ENCODE data around the gene SUDS3. TPM values are rescaled to one million over a fixed set of nuclear protein-coding genes. Genes with fewer than 3 reads are reported as not detected.
"Not testable (repeated sequence)": the region's sequence is repeated elsewhere in the genome, so short reads cannot be mapped to it uniquely, and the experiment has no call there.

SUDS3 gene
- total RNA-seq, 1 donor from 2014 or later: 38.2 TPM

DNA sequence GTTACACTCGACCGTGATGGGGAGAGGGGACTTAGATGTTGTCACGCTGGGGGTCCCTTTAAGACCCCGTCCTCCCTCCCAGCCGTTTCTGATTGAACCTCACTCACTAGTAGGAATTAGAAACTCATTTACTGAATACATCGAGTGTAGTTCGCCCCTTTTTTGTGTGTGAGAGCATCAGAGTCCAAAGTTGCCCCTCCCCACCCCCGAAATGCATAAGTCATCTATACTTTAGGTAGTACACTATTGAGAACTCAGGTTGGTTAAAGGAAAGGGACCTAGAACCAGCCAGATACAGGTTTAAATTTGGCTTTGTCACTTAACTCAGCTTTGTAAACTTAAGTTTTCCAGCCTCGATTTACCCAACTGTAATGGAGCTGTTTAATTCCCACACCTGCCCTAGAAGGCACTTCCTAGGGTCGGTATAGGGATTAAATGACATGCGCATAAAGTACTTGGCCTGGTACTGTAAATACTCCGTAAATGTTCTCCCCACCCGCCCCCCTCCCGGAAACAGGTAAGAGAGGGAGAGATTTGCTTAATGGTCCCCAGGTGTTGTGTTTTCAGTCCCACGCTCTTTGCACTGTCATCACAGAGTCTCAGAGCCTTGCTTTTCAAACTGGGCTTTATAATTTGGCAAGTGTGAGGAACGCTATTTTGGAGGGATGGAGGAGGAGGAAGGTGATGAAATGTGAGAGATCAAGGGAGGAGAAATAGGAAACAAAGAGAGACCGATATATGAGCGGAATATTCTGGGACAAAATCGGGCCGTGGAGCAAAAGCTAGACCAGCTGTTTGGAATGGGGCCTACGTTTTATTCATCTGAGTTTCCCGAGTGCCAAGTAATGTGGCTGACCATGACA, 897 bp downstream of the SUDS3 start:
- ATAC-seq (no peak), DNase-seq (ENCODE audit: low spot score) (no peak)
- intact Hi-C loops (cut with DNase I): loop anchor here (5.0 to 10.0 kb wide), 2 partner anchors 185 to 242 kb away; partner anchors contain the start of gene PEBP1

DNA sequence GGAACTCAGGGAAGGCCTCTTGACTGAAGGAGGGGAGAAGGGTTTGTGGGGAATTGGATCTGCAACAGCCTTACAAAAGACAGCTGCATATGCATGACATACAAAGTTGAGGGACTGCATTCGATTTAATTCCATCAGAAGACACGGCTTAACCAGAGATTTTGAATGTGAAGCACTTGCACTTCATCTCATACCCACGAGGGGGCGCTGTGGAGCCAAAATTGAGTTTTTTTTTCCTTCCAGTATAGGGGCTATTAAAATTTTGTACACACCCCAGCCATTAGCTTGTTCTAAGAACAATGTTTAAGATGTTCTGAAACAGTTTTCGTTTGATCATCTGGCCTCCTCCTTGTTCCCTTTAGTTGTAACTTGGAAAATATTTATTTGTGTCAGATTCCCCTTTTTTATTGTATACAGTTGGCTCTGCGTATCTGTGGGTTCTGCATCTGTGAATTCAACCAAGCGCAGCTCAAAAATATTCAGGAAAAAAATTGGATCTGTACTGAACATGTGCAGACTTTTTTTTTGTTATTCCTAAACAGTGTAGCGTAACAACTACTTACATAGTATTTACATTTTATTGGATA, 1.6 kb downstream of the SUDS3 start:
- DNase-seq (ENCODE audit: low spot score): peak; percentile 75
- ATAC-seq: peak; percentile 1
- intact Hi-C loops (cut with DNase I): loop anchor here (5.0 to 10.0 kb wide), 2 partner anchors 186 to 243 kb away; partner anchors contain the start of gene PEBP1

GRCh38 chr12:118391424-118391823, 15.1 kb downstream of the SUDS3 start:
- DNase-seq (ENCODE audit: low spot score): no peak
- ATAC-seq: peak; percentile 65
- intact Hi-C loops (cut with DNase I): no loop called here

GRCh38 chr12:118391836-118392235, 15.5 kb downstream of the SUDS3 start:
- ATAC-seq (no peak), DNase-seq (ENCODE audit: low spot score) (no peak)
- intact Hi-C loops (cut with DNase I): no loop called here

- ATAC-seq (no peak), DNase-seq (ENCODE audit: low spot score) (no peak)
- intact Hi-C loops (cut with DNase I): loop anchor here (5.0 kb wide), 1 partner anchor 1724 kb away; no protein-coding TSS in a partner anchor
These were observed 21.5 kb downstream of the SUDS3 start for GRCh38 chr12:118397708-118398440.

DNA sequence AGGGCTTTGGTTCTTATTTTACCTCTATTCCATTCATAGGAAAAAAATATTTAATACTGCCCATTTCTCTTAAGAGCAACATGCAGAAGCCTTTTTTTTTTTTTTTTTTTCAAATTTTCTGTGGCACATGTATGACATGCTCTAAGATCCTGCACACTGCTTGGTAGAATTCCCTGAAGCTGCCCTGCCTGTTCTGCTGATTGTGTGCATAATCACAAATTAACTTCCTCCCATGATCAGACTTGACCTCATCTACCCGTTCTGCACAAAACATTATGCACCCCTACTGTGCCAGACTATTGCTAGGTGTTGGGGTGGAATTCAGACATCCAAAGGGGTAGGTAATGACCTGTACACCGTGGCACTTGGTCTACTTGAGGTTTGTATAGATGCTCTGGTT, 22.2 kb downstream of the SUDS3 start:
- intact Hi-C loops (cut with DNase I): loop anchor here (5.0 kb wide), 1 partner anchor 1724 kb away; no protein-coding TSS in a partner anchor
- ATAC-seq (no peak), DNase-seq (ENCODE audit: low spot score) (no peak)

DNA sequence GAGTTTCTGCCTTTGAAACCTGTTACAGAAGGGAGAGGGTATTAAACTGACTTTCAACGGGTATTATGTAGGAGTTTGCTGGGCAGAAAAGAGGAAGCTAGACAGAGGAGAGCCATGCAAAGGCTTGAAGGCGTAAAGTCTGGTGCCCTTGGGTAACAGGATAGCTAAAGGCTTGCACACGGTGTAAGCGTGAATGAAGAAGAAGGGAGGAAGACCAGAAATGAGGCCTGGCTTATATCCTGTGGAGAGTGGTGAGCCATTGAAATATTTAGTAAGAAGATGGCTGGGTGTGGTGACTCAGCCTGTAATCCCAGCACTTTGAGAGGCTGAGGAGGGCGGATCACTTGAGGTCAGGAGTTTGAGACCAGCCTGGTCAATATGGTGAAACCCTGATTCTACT, 22.6 kb downstream of the SUDS3 start:
- ATAC-seq (no peak), DNase-seq (ENCODE audit: low spot score) (no peak)
- intact Hi-C loops (cut with DNase I): loop anchor here (5.0 kb wide), 1 partner anchor 1723 kb away; no protein-coding TSS in a partner anchor

DNA sequence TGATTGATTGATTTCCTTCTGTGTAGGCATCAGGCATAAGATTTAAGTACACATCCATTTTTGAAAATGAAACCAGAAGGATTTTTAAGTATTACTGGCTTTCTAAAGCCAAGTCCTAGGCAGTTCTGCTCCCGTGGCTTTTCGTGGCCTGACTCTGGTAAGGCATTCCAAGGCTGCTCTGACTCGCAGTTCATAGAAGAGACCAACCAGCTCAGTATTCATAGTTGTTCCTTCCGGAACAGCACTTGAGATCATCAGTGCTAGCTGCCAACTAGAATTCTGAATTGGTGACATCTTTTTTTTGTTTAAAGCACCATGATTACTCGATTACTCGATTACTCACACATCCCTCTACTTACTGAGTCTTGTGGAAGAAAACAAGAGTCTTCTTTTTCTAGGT, 25.9 kb downstream of the SUDS3 start:
- intact Hi-C loops (cut with DNase I): no loop called here
- no peak for DNase-seq (ENCODE audit: low spot score)
- no peak for ATAC-seq

DNA sequence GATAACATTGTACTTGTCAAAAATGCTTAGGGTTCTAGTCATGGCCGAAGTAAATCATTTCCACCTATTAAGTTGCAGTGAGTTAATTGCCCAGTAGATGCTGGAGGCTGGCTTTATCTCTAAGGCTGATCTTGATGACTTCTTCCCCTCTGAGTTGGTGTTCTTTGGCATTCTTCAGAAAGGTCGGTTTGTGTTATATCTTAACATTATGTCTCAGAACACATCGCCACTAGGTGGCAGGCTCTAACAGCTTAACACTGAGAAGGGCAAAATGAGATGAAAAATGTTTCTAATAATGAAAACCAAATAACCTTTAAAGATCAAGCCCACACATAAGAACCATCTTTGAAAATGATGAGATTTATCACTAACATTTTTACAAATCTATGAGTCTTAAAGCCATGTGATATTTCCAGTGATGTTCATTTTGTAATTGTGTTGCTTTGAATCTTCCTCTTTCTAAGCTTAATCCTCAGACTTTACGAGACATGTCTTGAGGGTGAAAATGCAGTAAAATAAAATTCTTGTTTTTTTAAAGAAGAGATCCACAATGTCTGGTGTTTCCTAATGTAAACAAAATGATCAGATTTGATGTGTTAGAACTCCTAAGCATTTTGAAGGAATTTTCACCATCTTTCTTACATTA, 28.6 kb downstream of the SUDS3 start:
- intact Hi-C loops (cut with DNase I): no loop called here
- peak; percentile 62 for ATAC-seq
- peak; percentile 85 for DNase-seq (ENCODE audit: low spot score)

- ATAC-seq; DNase-seq (ENCODE audit: low spot score); intact Hi-C loops (cut with DNase I): not testable (repeated sequence)
These were observed 31.9 kb downstream of the SUDS3 start for GRCh38 chr12:118408241-118408640.

DNA sequence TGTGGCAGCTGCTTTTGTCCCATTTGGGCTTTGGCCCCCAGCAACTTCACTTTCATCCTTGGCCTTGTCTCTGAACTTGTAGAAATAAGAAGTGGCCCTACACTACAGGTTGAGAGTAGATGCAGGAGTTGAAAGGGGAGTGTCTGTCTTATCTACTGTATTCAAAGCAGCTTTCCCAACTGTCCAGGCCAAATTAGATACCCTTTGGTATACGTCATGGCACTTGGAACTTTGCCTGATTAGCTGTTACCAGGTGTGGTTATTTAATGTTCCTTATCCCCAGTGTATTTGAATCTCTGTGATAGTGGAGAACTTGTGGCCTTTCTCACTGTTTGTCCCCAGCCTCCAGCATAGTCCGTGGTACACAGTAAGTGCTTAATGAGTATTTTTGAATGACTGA, 33.5 kb downstream of the SUDS3 start:
- intact Hi-C loops (cut with DNase I): no loop called here
- ATAC-seq: no peak
- DNase-seq (ENCODE audit: low spot score): no peak

DNA sequence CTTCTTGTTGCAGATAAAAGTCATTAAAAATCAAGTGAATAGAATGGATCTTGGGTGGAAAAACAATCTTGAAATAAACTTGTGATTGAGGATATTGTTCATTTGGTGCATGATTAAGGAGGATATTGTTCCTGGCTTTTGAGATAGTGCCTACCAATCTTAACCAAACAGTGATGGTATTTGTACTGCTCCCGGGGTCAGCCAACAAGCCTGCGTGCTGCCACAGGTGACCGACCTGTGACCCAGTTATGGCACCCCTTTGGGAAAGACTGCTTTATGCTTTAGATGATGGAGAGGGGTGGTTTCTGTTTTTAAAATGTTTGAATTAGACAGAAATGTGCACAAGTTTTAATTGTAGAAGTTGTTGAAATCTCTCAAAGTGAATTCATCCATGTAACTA, 41.6 kb downstream of the SUDS3 start:
- DNase-seq (ENCODE audit: low spot score) (no peak), ATAC-seq (no peak)
- intact Hi-C loops (cut with DNase I): no loop called here

GRCh38 chr12:118418385-118419057, 42.2 kb downstream of the SUDS3 start:
- ATAC-seq (no peak), DNase-seq (ENCODE audit: low spot score) (no peak)
- intact Hi-C loops (cut with DNase I): no loop called here

- intact Hi-C loops (cut with DNase I): no loop called here
- ATAC-seq (no peak), DNase-seq (ENCODE audit: low spot score) (no peak)
These were observed 44.3 kb downstream of the SUDS3 start for GRCh38 chr12:118420673-118421072.

DNA sequence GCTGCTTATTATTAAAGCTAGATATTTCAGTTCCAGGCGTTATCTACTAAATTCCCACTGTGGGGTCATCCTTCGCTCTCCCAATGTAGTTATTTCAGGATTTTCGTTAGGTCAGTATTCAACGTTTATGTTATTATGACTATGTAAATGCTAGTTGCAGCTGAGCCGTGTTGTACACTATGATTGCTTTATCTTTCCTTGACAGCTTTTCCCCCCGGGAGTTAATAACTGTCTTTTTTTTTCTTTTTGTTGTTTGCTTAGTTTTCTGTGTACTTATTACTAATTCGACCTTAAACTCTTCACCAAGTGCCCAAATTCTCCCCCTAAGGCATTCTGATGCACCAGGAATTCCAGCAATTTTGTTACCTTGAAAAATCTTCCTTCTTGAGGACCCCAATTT, 48.5 kb downstream of the SUDS3 start:
- DNase-seq (ENCODE audit: low spot score): no peak
- intact Hi-C loops (cut with DNase I): no loop called here
- no peak for ATAC-seq

- ATAC-seq (no peak), DNase-seq (ENCODE audit: low spot score) (no peak)
- intact Hi-C loops (cut with DNase I): no loop called here
These were observed 49.0 kb downstream of the SUDS3 start for GRCh38 chr12:118425364-118425763.

DNA sequence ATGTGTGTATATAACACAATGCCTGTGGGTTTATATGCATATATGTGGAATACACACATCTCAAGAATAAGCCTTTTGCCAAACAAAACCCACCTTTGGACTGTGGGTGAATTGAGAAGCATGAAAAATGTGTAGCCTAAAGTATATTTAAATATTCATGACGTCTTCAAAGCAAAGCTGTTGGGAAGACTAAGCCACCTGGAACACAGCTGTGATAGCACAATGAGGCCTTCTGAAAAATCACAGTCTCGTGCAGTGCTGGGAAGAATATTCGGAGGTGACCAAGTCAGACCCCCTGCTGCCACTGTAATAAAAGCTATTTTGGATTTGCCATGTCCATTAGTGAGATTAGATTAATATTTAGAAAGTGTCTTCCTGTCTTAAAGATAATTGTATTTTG, 51.5 kb downstream of the SUDS3 start:
- no peak for ATAC-seq
- intact Hi-C loops (cut with DNase I): no loop called here
- DNase-seq (ENCODE audit: low spot score): no peak

DNA sequence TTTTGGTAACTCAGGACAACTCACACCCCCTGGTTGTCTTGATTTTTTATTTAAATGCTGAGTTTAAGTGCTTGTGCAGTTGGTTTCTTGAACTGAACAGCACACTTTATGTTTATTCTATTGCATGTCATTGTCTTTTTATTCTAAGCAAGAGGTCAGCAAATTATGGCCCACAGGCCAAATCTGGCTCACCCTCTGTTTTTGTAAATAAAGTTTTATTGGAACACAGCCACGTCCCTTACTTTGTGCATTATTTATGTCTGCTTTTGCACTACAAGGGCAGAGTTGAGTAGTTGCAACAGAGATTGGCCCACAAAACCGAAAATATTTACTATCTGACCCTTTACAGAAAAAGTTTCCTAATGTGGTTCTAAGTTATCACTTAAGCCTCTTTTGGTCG, 52.3 kb downstream of the SUDS3 start:
- intact Hi-C loops (cut with DNase I): no loop called here
- ATAC-seq: no peak
- no peak for DNase-seq (ENCODE audit: low spot score)

Measured in sciatic nerve (tissue), 2 donors.